Fibroblast of lung (primary cell): Measurements from ENCODE around the gene SLIT3. TPM values are rescaled to one million over a fixed set of nuclear protein-coding genes. Genes with fewer than 3 reads are reported as not detected.

Source experiments
- DNase-seq, 2 donors: peaks; one replicate each; pipeline versions ENCODE4 v3.0.0 to v3.0.0-alpha.2; 2010; ENCODE audit warnings: low read depth in 2 of 2
- H2AFZ ChIP-seq: 2 replicates; pipeline ENCODE4 v1.5.1; 2012; ENCODE audit warnings: low read length, control low read depth, inconsistent platforms
- H3K27ac ChIP-seq: 2 replicates; pipeline ENCODE4 v1.5.1; 2011; ENCODE audit warnings: low read length, control low read depth; ENCODE audit not compliant: insufficient read depth
- H3K27me3 ChIP-seq: 2 replicates; pipeline ENCODE4 v1.5.1; 2011; ENCODE audit warnings: mild to moderate bottlenecking, low read length; ENCODE audit not compliant: control insufficient read depth, insufficient read depth
- H3K36me3 ChIP-seq: 2 replicates; pipeline ENCODE4 v1.5.1; 2011; ENCODE audit warnings: low read length; ENCODE audit not compliant: control insufficient read depth, insufficient read depth
- H3K4me1 ChIP-seq: 2 replicates; pipeline ENCODE4 v1.5.1; 2011; ENCODE audit warnings: low read length; ENCODE audit not compliant: control insufficient read depth, insufficient read depth; ENCODE audit errors: extremely low read depth
- H3K4me2 ChIP-seq: 2 replicates; pipeline ENCODE4 v1.5.1; 2011; ENCODE audit warnings: low read length, control low read depth; ENCODE audit not compliant: insufficient read depth; ENCODE audit errors: extremely low read depth
- H3K4me3 ChIP-seq, 4 experiments: fragments of 200-600 bp in 1 of 4; sonication (generic) in 1 of 4; replicated peaks in 1 of 4; 2 replicates each; pipeline ENCODE4 v1.5.1; 2011 to 2016; ENCODE audit warnings: low read length in 4 of 4, low read depth in 3 of 4, mild to moderate bottlenecking in 3 of 4, control low read depth in 2 of 4, inconsistent platforms in 1 of 4, mixed read lengths in 1 of 4; ENCODE audit not compliant: insufficient read depth in 1 of 4; ENCODE audit errors: control extremely low read depth in 1 of 4
- H3K79me2 ChIP-seq: 2 replicates; pipeline ENCODE4 v1.5.1; 2012; ENCODE audit warnings: mild to moderate bottlenecking, low read length, inconsistent platforms; ENCODE audit not compliant: control insufficient read depth, insufficient read depth
- H3K9ac ChIP-seq: 2 replicates; pipeline ENCODE4 v1.5.1; 2011; ENCODE audit warnings: mild to moderate bottlenecking, low read length, control low read depth; ENCODE audit not compliant: insufficient read depth
- H3K9me3 ChIP-seq: 2 replicates; pipeline ENCODE4 v1.5.1; 2012; ENCODE audit warnings: low read depth, low read length; ENCODE audit not compliant: control insufficient read depth, insufficient read depth
- H4K20me1 ChIP-seq: 2 replicates; pipeline ENCODE4 v1.5.1; 2011; ENCODE audit warnings: low read length; ENCODE audit not compliant: control insufficient read depth, insufficient read depth; ENCODE audit errors: extremely low read depth
- CTCF ChIP-seq, 2 donors: IDR thresholded peaks in 1 of 2; conservative IDR thresholded peaks in 1 of 2; 1 replicate in 1 of 2; 2 replicates in 1 of 2; pipeline ENCODE4 v1.5.1; 2011 to 2012; ENCODE audit warnings: low read length in 2 of 2, control low read depth in 1 of 2, inconsistent platforms in 1 of 2, low read depth in 1 of 2, mild to moderate bottlenecking in 1 of 2
- EZH2 ChIP-seq: IDR thresholded peaks from 2 replicates; pipeline ENCODE4 v1.5.1; 2012; ENCODE audit warnings: low read length, control low read depth, mild to moderate bottlenecking; ENCODE audit errors: missing control alignments
- polyA plus RNA-seq, 2 donors: library from polyadenylated mRNA; depleted of rRNA in 1 of 2; stranded (reverse) in 1 of 2; unstranded in 1 of 2; fragments of >200 nt; gene quantifications; 2 replicates each; pipeline ENCODE4 v1.2.1, GENCODE V29; 2011 to 2012; ENCODE audit warnings: missing spikeins in 1 of 2
- total RNA-seq: library from RNA; depleted of rRNA; stranded (reverse); fragments of >200 nt; gene quantifications from 2 replicates; pipeline ENCODE4 v1.2.1, GENCODE V29; 2014

Gene SLIT3
- total and polyA plus RNA-seq, 2 donors (not counting 1 experiment from before 2014, with no cell fraction given) = 1.6 to 4.6 TPM

DNA sequence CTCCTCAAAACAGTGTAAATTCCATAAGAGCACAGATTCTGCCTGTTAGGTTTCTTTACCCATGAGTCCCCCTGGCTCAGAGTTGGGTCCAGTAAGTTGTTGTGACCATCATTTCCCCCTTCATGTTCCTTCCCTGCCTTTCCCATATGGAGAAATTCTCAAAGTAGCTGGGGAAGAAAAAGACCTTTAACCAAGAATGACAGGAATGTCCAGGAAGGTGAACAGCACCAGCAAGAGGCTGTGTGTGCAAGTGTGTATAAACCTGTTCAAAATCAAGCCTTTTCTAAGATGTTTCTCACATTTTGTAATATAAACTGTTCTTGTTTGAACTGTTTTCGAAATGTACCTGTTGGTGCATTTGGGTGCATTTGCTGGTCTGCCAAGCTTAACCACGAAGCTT lies 238.2 kb downstream of the SLIT3 start:
- no peaks in the 10 kb centered on the region for H4K20me1 ChIP-seq
- H3K9ac ChIP-seq = no peak overlapping the region
- H3K9me3 ChIP-seq = no peaks in the 10 kb centered on the region
- no peak overlapping the region for H3K4me2 ChIP-seq
- TF ChIP-seq CTCF (conservative IDR thresholded peaks at IDR 0.05 in 1 of 2, IDR thresholded peaks at IDR 0.05 in 1 of 2; ENCODE audit: low read depth in 1 of 2, low read length in 2 of 2) = no peak
- H3K36me3 ChIP-seq = no peaks in the 10 kb centered on the region
- DNase-seq = no peak
- no peaks in the 10 kb centered on the region for H3K4me1 ChIP-seq
- H2AFZ ChIP-seq = no peak overlapping the region
- no peaks in the 10 kb centered on the region for H3K27me3 ChIP-seq
- H3K79me2 ChIP-seq = no peaks in the 10 kb centered on the region
- no peak overlapping the region for H3K27ac ChIP-seq
- no peak overlapping the region for H3K4me3 ChIP-seq

- Histone ChIP-seq H3K4me2 (no peak overlapping the region), H3K4me3 (no peak overlapping the region), H3K9ac (no peak overlapping the region), H3K27ac (no peak overlapping the region), H3K36me3 (no peaks in the 10 kb centered on the region), H3K79me2 (no peaks in the 10 kb centered on the region), H4K20me1 (no peaks in the 10 kb centered on the region), H3K27me3 (no peaks in the 10 kb centered on the region), H2AFZ (no peak overlapping the region), H3K4me1 (no peaks in the 10 kb centered on the region), H3K9me3 (no peaks in the 10 kb centered on the region)
- DNase-seq = no peak
- TF ChIP-seq CTCF (conservative IDR thresholded peaks at IDR 0.05 in 1 of 2, IDR thresholded peaks at IDR 0.05 in 1 of 2; ENCODE audit: low read depth in 1 of 2, low read length in 2 of 2) = no peak
- TF ChIP-seq EZH2 = no peak
These were observed 246.4 kb downstream of the SLIT3 start for GRCh38 chr5:169054506-169054905.

- Histone ChIP-seq H3K4me3 (no peak overlapping the region), H3K36me3 (no peaks in the 10 kb centered on the region), H2AFZ (no peak overlapping the region), H3K9me3 (no peaks in the 10 kb centered on the region), H3K9ac (no peak overlapping the region), H3K27me3 (no peaks in the 10 kb centered on the region), H3K4me1 (no peaks in the 10 kb centered on the region), H4K20me1 (no peaks in the 10 kb centered on the region), H3K27ac (no peak overlapping the region), H3K4me2 (no peak overlapping the region), H3K79me2 (no peaks in the 10 kb centered on the region)
- no peak for DNase-seq
- no peak for TF ChIP-seq CTCF (conservative IDR thresholded peaks at IDR 0.05 in 1 of 2, IDR thresholded peaks at IDR 0.05 in 1 of 2; ENCODE audit: low read depth in 1 of 2, low read length in 2 of 2)
- no peak for TF ChIP-seq EZH2
These were observed 248.7 kb downstream of the SLIT3 start for GRCh38 chr5:169052207-169052606.
